Stimulated activated CD4-positive, alpha-beta T cell treated with anti-CD3 and anti-CD28 coated beads, Interleukin-15, amount 100 ng/mL, for 24 hours (primary cell): ENCODE measurements around the gene RASGRF2.
"Not testable (repeated sequence)": the region's sequence is repeated elsewhere in the genome, so short reads cannot be mapped to it uniquely, and the experiment has no call there.

Source experiments
- DNase-seq: peaks from one replicate; pipeline ENCODE4 v3.0.0-alpha.2; 2020

RASGRF2 gene

DNA sequence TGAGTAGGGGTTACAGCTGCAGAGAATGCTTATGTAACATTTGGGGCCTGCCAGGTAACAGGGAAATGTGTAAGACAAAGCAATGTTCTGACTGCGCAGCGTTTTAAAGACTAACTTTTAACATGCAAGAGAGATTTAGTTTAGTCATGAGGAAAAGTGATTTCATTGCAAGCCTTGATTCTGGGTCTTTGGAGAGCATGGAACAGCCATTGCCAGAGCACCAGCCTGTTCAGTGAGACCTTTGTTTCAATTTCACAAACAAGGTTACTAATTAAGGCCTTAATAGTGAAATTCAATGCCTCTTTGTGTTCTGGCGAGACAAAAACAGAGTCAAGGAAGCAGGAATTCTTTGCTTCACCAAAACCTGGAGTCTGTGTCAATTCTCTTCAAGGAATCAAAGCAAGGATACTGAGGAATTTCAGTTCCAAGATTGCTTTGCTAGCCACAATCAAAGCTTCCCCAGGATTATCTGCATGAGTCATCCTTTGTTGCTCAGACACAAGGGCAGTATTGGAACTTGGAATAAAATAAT, 287.3 kb downstream of the RASGRF2 start:
- no peak for DNase-seq

GRCh38 chr5:81249240-81249639, 289.1 kb downstream of the RASGRF2 start:
- no peak for DNase-seq

- no peak for DNase-seq
Observed at GRCh38 chr5:81250004-81250403, 289.8 kb downstream of the RASGRF2 start.

DNA sequence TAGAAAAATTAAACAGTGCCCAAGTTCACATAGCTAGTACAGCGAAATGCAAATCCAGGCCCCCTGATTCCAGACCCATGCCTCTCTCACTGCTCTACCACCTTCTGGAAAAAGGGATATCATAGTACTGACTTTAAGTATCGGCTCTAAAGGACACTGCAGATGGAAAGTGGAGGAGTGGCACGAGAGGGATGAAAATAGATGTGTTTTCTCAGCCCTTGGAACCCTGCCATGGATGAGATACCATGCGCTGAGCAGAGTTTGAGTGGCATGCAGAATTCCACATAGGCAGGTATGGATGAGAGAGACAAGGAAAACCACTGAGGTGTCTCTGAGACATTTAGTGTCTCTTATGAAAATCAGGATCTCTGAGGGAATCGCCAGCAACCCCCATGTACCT, 291.8 kb downstream of the RASGRF2 start:
- no peak for DNase-seq

DNA sequence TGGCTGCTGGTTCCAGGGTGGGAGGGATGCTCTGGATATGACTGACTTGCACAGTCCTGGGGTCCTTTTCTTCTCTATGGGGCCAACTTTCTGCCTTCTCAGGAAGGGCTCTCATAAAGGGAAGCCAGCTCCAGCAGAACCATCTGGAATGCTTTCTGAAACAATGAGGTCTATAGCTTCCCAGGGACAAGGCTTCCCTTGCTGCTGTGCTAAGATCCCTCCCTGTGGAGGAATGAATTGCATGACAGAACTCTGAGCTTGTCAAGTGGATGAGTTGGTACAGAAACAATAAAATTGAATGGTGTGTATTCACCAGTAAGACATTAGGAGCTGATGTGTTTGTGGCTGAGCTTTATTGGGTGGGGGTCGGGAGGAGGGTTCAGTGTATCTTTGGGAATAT, 292.7 kb downstream of the RASGRF2 start:
- DNase-seq = no peak

DNA sequence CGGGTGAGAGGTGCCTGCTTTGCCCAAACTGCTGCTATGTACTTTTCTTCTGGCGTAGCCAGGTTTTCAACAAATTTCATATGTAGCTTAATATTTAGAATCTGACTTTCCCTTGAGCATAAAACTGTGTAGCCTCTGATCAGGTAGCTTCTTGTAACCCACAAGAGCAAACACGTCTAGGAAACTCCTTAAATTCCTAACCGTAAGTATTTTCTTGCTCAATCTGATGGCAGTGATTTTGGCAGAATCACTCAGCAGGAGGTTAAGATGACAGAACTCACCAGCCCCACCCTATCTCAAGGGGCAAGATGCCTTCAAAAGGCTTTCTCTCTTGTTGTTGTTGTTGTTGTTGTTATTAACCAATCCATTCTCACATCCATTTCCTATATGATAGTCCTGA, 293.7 kb downstream of the RASGRF2 start:
- DNase-seq = no peak

GRCh38 chr5:81254886-81255559, 294.9 kb downstream of the RASGRF2 start:
- no peak for DNase-seq

- no peak for DNase-seq
Observed at GRCh38 chr5:81256766-81257165, 296.6 kb downstream of the RASGRF2 start.

GRCh38 chr5:81262796-81263195, 302.6 kb downstream of the RASGRF2 start:
- DNase-seq = not testable (repeated sequence)

DNA sequence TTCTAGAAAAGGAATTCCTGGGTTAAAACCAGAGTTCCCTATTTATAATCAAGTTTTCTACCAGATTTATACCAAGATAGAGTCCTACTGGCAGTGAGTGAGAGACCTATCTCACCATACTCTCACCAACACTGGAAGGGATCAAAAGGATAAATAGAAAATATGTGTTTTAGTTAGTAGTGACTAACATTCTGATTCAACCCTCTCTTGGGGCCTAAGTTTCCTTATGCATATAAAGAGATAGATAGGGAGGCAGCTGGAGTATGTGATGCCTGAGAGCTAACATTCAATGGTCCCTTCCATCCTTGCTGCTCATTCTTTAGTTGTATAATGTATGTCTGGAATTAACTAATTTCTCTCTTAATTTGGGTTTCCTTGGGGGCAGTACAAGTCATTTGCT, 304.9 kb downstream of the RASGRF2 start:
- no peak for DNase-seq

DNA sequence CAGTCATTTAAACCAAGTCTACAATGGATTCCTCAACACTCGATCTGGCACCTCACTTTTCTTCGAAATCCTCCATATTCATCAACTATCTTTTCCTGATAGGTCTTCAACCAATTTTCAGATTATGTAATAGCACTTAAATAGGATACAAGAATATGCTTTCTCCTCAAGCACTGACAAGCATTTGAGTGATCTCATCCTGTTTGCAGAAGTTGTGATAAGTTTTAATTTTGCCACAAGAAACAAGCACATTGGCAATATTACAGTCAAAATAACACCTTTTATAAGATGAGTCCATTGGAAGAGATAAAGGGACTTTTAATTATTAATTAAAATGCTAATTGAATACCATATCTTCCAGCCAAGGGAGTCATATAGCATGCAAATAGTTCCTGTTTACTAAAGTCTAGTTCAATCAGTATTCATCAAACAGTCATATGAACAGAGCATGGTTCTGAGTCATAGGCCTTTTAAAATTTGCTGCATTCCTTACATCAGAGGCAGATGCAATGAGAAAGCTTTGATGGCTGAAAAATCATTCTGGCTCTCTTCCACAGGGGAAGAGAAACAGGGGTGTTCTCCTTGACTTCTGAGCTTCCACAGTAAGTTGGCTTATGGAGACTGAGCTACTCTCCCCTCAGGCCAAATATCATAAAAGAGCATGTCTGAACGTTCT, 308.5 kb downstream of the RASGRF2 start:
- DNase-seq = no peak

- no peak for DNase-seq
Observed at GRCh38 chr5:81269751-81270393, 309.7 kb downstream of the RASGRF2 start.

DNA sequence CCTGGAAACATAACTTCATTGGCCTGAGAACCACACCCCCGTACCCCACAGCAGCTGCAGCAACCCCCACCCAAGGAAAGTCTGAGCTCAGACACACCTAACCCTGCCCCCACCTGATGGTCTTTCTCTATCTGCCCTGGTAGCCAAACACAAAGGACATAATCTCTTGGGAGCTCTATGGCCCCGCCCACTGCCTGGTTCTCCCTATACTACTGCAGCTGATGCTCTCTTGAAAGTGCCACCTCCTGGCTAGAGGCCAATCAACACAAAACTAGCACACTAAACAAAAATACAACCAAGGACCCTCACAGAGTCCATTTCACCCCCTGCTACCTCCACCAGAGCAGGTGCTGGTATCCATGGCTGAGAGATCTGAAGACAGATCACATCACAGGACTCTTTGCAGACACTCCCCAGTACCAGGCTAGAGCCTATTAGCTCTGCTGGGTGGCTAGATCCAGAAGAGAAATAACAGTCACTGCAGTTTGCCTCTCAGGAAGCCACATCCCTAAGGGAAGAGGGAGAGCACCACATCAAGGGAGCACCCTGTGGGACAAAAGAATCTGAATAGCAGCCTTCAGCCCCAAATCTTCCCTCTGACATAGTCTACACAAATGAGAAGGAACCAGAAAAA, 310.3 kb downstream of the RASGRF2 start:
- DNase-seq = not testable (repeated sequence)
